Mesodermal cell (in vitro differentiated cells): Measurements from ENCODE around the gene AP3S1.

Source experiments
- H3K27ac ChIP-seq: 2 replicates; pipeline ENCODE4 v1.7.0; 2013; ENCODE audit warnings: mild to moderate bottlenecking, low read depth, low read length, moderate library complexity; ENCODE audit not compliant: severe bottlenecking
- H3K36me3 ChIP-seq: 2 replicates; pipeline ENCODE4 v1.7.1; 2013; ENCODE audit warnings: mild to moderate bottlenecking, low read length, moderate library complexity; ENCODE audit not compliant: control insufficient read depth, insufficient read depth
- H3K4me1 ChIP-seq: one replicate; pipeline ENCODE4 v1.7.1; 2013; ENCODE audit warnings: mild to moderate bottlenecking, low read length; ENCODE audit not compliant: insufficient read depth, control insufficient read depth, poor library complexity, severe bottlenecking
- H3K4me3 ChIP-seq: 2 replicates; pipeline ENCODE4 v1.7.0; 2013; ENCODE audit warnings: low read length, control low read depth, mild to moderate bottlenecking; ENCODE audit not compliant: insufficient read depth, poor library complexity, severe bottlenecking; ENCODE audit errors: extremely low read depth
- H3K9me3 ChIP-seq: 2 replicates; pipeline ENCODE4 v1.7.1; 2013; ENCODE audit warnings: mild to moderate bottlenecking, low read length, moderate library complexity; ENCODE audit not compliant: control insufficient read depth
- WGBS, 2 experiments: methylation state at CpG; one replicate each; pipeline ENCODE4 v1.1.5; 2013; ENCODE audit warnings: missing lambda C conversion rate in 2 of 2; ENCODE audit not compliant: insufficient coverage in 2 of 2; 5-methylcytosine and 5-hydroxymethylcytosine counted together

The AP3S1 gene

DNA sequence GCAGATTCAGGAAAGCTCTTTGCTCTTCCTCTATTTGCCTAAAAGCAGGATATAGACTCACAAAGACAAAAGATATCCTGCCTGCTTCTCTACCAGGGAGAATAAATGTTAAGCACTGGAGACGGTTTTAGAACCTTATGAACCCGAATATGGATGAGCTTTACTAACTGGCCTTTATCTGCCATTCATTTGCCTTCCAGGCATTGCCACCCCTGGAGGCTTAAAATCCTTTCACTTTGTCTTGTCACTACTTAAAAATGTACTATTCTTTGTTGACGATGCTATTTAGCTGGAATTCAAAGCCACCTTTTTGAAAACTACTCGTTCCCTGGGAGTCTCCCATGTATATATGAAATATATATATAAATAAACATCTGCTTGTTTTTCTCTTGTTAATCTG is 97.3 kb downstream of the AP3S1 start:
- no peak overlapping the region for H3K4me3 ChIP-seq
- H3K4me1 ChIP-seq: peaks cover 8% of the 10 kb centered on the region
- H3K27ac ChIP-seq: no peak overlapping the region
- 21 to 42% methylated on average over 2 of the region's 4 CpGs for WGBS, 2 experiments
- no peaks in the 10 kb centered on the region for H3K36me3 ChIP-seq
- no peaks in the 10 kb centered on the region for H3K9me3 ChIP-seq

DNA sequence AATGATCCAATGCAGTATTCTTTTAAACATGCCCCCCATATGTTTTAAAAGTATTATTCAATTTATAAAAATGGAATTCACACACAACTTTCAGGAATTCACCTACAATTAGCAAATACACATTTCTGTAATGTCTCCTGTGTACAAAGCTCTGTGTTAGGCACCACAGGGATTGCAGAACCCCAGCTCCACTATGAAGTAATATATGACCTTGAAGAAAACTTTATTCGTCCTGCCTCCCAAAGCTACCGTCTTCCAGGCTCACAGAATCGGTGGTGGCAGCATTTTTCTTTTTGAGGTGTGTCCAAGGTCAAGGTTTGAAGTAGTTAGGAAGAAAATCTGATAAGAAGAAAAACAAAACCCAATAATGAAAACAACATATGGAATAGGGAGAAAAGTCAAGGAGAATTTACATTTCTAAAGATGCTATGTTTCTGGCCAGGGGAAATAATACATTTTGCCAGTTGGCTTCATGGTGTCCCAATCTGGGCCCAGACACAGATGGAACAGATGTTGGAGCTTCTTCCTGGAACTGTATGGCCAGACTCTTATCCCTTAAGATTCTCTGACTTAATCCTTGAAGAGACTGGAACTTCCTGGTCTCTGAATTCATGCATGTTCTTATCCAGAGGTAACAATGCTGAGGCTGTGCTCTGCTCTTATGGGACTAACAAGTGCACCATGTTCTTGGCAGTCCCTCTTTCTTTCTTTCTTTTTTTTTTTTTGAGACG is 98.5 kb downstream of the AP3S1 start:
- no peaks in the 10 kb centered on the region for H3K9me3 ChIP-seq
- 93% methylated on average over 3 of the region's 4 CpGs; no CpG with 5 or more reads in 1 of the 2 experiments for WGBS, 2 experiments
- H3K4me3 ChIP-seq: no peak overlapping the region
- peaks cover 8% of the 10 kb centered on the region for H3K4me1 ChIP-seq
- no peak overlapping the region for H3K27ac ChIP-seq
- no peaks in the 10 kb centered on the region for H3K36me3 ChIP-seq

DNA sequence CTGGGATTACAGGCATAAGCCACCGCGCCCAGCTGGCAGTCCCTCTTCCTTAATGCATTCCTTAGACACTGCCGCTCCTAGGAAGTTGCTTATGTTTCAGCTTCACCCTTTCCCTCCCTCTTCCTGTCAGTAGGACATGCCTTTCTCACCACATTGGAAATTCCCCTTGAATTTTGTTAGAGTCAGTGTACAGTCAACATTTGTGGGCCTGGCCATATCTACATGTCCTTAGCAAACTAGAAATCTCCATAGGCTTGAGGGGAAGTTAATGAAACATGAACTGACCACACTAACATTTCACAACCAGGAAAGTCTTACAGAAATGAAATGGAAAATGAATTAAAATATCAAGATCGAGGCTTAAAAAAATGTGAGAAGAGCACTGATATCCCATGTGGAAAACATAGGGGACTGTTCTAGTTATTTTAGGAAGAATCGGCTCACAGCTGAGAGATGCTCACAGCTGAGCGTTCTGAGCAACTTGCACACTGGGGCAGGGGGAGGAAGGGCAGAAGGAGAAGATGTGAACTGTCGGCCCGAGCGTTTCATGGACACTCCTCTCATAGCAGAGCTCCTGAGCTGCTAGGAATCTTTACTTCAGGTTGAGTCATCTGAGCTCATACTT is 99.4 kb downstream of the AP3S1 start:
- Histone ChIP-seq H3K4me1 (peaks cover 8% of the 10 kb centered on the region), H3K9me3 (no peaks in the 10 kb centered on the region), H3K27ac (no peak overlapping the region), H3K36me3 (no peaks in the 10 kb centered on the region), H3K4me3 (no peak overlapping the region)
- 87% methylated on average over 5 to 6 of the region's 9 CpGs for WGBS, 2 experiments

DNA sequence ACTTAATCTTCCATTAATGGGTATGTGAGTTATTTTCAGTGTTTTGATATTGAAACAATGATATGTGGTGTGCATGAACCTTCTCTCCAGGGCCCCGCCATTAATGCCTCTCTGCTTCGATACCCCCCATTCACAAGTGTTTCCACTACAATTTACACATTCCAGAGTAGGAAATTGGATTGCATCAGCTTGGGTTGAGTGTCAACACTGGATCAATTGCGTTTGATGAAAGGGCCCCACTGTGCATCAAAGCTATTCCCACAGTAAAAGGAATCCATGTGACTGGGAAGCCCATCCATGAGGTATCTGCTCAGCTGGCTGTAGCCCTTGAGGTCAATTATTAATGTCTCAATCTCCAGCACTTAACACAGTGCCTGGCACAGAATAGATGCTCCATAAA is 102.8 kb downstream of the AP3S1 start:
- no peak overlapping the region for H3K27ac ChIP-seq
- peaks cover 4% of the 10 kb centered on the region for H3K4me1 ChIP-seq
- H3K36me3 ChIP-seq: no peaks in the 10 kb centered on the region
- 71% methylated on average over 1 of the region's 3 CpGs; no CpG with 5 or more reads in 1 of the 2 experiments for WGBS, 2 experiments
- no peak overlapping the region for H3K4me3 ChIP-seq
- H3K9me3 ChIP-seq: no peaks in the 10 kb centered on the region

DNA sequence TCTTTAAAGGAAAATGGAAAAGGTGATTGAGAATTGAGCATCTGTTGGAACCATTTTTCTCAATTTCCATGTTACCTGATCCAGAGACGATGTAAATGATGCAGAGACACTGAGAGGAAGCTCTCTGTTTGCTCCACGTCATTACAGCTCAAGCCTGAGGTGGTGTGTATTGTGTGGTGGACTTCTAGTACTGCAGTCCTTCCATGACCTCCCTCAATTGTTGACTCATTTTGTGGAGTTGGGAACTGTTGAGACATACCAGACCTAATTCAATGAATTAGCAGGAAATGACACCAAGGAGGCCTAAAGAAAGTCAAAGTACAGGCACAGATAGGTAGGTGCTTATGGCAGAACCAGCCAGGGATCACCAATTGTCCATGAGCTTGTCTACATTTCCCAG is 104.9 kb downstream of the AP3S1 start:
- Histone ChIP-seq H3K9me3 (no peaks in the 10 kb centered on the region), H3K4me1 (no peaks in the 10 kb centered on the region), H3K36me3 (no peaks in the 10 kb centered on the region), H3K27ac (no peak overlapping the region), H3K4me3 (no peak overlapping the region)
- 79 to 100% methylated on average over 2 of the region's 2 CpGs for WGBS, 2 experiments

DNA sequence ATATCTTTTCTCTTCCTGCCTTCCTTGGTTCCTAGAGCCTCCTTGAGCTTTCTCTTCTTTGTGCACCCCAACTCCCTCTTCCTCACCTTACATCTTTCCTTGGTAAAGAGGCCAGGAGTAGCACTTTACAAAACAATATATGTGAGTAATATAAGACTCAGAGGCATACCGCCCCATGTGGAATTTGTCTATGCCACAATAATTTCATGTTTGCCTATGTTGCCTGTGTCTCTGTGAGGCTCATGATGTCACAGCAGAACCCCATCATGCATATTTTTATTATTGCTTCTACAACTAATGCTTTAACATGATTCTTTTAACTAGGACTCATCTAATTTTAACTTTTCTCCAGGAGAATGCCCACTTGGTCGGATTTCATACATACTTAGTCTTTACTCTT is 105.5 kb downstream of the AP3S1 start:
- WGBS, 2 experiments: 83% methylated on average over 1 of the region's 2 CpGs; no CpG with 5 or more reads in 1 of the 2 experiments
- no peak overlapping the region for H3K27ac ChIP-seq
- H3K4me3 ChIP-seq: no peak overlapping the region
- no peaks in the 10 kb centered on the region for H3K9me3 ChIP-seq
- no peaks in the 10 kb centered on the region for H3K4me1 ChIP-seq
- no peaks in the 10 kb centered on the region for H3K36me3 ChIP-seq

DNA sequence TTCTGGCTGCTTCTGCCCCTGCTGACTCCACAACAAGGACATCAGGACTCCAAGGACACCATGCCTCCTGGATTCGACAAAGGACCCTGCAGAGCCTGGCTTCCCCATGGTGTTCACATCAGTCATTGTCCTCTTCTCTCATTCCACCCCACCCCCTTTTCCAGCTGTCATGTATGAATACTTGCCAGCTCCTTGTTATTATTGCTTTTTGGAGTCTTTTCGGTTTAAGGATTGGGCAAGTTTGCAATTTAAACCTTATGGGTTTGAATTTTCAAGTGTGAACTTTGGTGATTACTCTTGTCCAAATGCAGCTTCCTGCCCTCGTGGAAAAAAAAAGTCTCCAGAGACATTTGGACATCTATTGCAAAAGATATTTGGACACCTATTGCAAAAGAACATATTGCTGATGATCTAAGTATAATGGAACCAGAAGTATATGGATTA is 106.4 kb downstream of the AP3S1 start:
- Histone ChIP-seq H3K4me3 (no peak overlapping the region), H3K36me3 (no peaks in the 10 kb centered on the region), H3K9me3 (no peaks in the 10 kb centered on the region), H3K27ac (no peak overlapping the region), H3K4me1 (no peaks in the 10 kb centered on the region)
- WGBS, 2 experiments: 100% methylated on average over 1 to 2 of the region's 3 CpGs

DNA sequence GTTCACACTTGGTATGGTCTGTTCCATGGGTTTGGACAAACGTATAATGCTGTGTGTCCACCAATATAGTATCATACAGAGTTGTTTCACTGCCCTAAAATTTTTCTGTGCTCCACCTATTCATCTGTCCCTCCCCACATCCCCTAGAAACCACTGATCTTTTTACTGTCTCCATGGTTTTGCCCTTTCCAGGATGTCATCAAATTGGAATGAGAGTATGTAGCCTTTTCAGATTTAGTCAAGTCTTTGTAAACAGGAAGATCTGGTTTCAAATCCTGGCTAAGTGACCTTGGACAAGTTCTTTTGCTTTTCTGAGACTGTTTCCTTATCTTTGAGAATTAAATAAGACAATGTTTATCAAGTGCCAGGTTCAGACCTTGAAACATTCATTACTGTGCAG is 107.4 kb downstream of the AP3S1 start:
- no peak overlapping the region for H3K27ac ChIP-seq
- H3K9me3 ChIP-seq: no peaks in the 10 kb centered on the region
- no peaks in the 10 kb centered on the region for H3K4me1 ChIP-seq
- no peaks in the 10 kb centered on the region for H3K36me3 ChIP-seq
- WGBS, 2 experiments: 100% methylated on average over 1 of the region's 1 CpG; no CpG with 5 or more reads in 1 of the 2 experiments
- H3K4me3 ChIP-seq: no peak overlapping the region

DNA sequence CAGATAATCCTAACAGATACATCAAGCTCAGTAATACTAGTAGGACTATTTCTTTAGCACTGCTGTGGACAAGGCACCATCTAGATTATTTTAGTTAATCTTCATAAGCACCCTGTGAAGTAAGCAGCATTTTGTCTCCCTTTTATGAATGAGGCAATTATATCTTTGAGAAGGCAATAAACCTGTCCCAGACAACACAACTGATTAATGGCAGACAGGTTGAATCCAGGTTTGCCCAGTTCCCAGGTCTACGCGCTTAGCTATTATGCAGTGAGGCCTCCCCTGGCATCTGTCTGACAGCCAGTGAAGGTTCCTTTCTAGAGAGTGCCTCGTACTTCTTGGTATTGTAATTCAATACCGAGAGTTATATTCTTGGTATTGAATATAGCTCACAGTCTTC is 110.9 kb downstream of the AP3S1 start:
- no CpG with 5 or more reads among the region's 4 CpGs for WGBS, 2 experiments
- Histone ChIP-seq H3K27ac (no peak overlapping the region), H3K9me3 (no peaks in the 10 kb centered on the region), H3K36me3 (no peaks in the 10 kb centered on the region), H3K4me1 (no peaks in the 10 kb centered on the region), H3K4me3 (no peak overlapping the region)

DNA sequence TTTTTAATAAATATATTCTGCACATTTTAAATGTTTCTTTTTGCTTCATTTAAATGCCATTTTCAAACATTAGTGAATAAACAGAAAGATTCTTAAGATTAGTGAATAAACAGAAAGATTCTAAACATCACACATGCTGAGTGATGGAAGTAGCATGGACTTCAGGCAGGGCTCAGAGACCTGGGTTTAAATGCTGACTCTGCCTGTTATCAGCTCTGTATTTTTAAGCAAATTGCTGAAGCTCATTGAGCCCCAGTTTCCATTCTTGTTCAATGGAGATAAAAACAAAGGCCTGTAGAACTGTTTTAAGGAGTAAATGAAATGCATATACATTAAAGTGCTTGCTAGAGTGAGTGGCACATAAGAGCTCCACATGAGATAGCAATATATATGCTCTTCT is 112.4 kb downstream of the AP3S1 start:
- Histone ChIP-seq H3K4me3 (no peak overlapping the region), H3K4me1 (no peaks in the 10 kb centered on the region), H3K27ac (no peak overlapping the region), H3K9me3 (no peaks in the 10 kb centered on the region), H3K36me3 (no peaks in the 10 kb centered on the region)

DNA sequence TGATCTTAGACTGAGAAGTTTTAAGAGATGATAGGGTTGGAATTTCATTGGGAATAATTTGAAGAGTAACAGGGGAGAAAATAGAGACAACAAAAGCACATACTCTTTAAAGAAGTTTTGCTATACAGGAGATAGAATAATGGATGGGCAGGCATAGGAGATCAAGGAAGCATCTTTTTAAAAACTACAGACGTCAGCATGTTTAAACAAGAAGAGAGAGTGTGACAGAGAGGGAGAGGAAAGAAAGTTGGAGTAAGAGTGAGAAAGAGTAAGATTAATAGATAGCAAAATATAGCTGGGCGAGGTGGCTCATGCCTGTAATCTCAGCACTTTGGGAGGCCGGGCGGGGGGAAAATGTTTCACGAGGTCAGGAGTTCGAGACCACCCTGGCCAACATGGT is 115.2 kb downstream of the AP3S1 start:
- H3K4me1 ChIP-seq: peaks cover 3% of the 10 kb centered on the region
- H3K9me3 ChIP-seq: no peaks in the 10 kb centered on the region
- no peak overlapping the region for H3K27ac ChIP-seq
- H3K36me3 ChIP-seq: no peaks in the 10 kb centered on the region
- no peak overlapping the region for H3K4me3 ChIP-seq
- WGBS, 2 experiments: 79 to 94% methylated on average over 6 of the region's 6 CpGs
